NT2/D1 (cell line): ENCODE data around the gene MYO15B.

Source experiments
- DNase-seq: peaks from one replicate; pipeline ENCODE4 v3.0.0-alpha.2; 2011; ENCODE audit warnings: low read depth, low spot score
- H3K27me3 ChIP-seq: 2 replicates; pipeline ENCODE4 v1.6.0; 2011; ENCODE audit warnings: mild to moderate bottlenecking; ENCODE audit not compliant: insufficient read length, insufficient read depth
- H3K36me3 ChIP-seq: 2 replicates; pipeline ENCODE4 v1.6.1; 2011; ENCODE audit warnings: mild to moderate bottlenecking, low read length, mixed read lengths; ENCODE audit not compliant: insufficient read depth, insufficient read length
- H3K4me1 ChIP-seq: 2 replicates; pipeline ENCODE4 v1.5.1; 2011; ENCODE audit not compliant: insufficient read depth, insufficient read length
- H3K4me3 ChIP-seq: 2 replicates; pipeline ENCODE4 v1.5.1; 2011; ENCODE audit warnings: low read depth; ENCODE audit not compliant: insufficient read length
- H3K9ac ChIP-seq: 2 replicates; pipeline ENCODE4 v1.6.0; 2011; ENCODE audit warnings: low read depth; ENCODE audit not compliant: insufficient read length
- H3K9me3 ChIP-seq: 2 replicates; pipeline ENCODE4 v1.5.1; 2011; ENCODE audit warnings: mild to moderate bottlenecking, low read length; ENCODE audit not compliant: insufficient read depth
- SUZ12 ChIP-seq: IDR thresholded peaks from 2 replicates; pipeline ENCODE4 v1.6.1; 2011; ENCODE audit not compliant: insufficient read length, insufficient read depth; ENCODE audit errors: extremely low read depth
- YY1 ChIP-seq: IDR thresholded peaks from 2 replicates; pipeline ENCODE4 v1.6.1; 2011; ENCODE audit not compliant: insufficient read length, insufficient read depth
- ZNF274 ChIP-seq: IDR thresholded peaks from 2 replicates; pipeline ENCODE4 v1.6.1; 2011; ENCODE audit warnings: mild to moderate bottlenecking, low read depth, low read length

The MYO15B gene

DNA sequence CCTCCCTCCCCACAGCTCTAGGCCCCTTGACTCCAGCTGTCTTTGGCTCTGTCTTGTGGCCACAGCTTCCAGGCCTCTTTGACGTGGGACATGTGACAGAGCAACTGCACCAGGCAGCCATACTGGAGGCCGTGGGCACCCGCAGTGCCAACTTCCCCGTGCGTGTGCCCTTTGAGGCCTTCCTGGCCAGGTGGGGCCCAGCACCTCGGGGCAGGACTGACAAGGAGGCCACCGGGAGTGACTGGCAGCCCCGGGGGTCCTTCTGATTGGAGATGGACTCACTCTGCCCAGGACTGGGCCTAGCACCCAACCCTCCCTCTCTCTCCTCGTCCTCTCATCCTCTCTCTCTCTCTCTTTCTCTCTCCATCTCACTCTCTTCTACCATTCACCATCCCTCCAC, 15.5 kb downstream of the MYO15B start:
- Histone ChIP-seq H3K27me3 (no peaks in the 10 kb centered on the region), H3K36me3 (no peaks in the 10 kb centered on the region), H3K4me3 (no peak overlapping the region), H3K4me1 (peaks cover 10% of the 10 kb centered on the region), H3K9me3 (no peaks in the 10 kb centered on the region), H3K9ac (no peak overlapping the region)
- DNase-seq = no peak
- TF ChIP-seq YY1 = no peak
- TF ChIP-seq SUZ12 = no peak
- TF ChIP-seq ZNF274 = no peak

DNA sequence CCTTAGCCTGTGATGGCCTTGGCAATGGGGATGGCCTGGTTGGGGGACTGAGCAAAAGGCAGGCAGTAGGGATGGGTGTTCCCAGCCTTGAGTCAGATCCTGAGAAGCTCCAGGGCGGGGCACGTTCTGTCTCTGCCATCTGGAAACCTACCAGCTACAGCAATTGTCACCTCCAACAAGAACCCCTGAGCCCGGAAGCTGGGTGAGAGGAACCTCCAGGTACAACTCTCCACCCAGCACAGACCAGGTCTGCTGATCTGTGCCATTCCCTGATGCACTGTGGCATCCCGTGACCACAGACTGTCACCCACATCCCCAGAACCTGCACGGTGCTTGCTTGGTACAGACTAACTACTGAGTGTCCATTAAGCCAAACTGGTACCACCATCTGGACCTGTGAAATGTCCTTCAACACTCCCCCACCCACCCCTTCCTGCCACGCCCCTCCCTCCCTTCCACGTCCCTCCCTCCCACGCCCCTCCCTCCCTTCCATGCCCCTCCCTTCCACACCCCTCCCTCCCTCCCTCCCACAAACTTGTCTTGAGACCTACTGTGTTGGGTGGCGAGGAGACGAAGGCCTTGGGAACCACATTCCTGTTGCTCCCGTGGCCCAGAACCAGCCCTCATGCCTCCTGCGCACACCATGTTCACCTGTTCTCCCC, 16.6 kb downstream of the MYO15B start:
- H3K4me3 ChIP-seq = no peak overlapping the region
- DNase-seq = no peak
- H3K9me3 ChIP-seq = no peaks in the 10 kb centered on the region
- no peaks in the 10 kb centered on the region for H3K27me3 ChIP-seq
- no peaks in the 10 kb centered on the region for H3K36me3 ChIP-seq
- H3K4me1 ChIP-seq = peaks cover 10% of the 10 kb centered on the region
- H3K9ac ChIP-seq = no peak overlapping the region
- TF ChIP-seq YY1 (no peak), ZNF274 (no peak), SUZ12 (no peak)

DNA sequence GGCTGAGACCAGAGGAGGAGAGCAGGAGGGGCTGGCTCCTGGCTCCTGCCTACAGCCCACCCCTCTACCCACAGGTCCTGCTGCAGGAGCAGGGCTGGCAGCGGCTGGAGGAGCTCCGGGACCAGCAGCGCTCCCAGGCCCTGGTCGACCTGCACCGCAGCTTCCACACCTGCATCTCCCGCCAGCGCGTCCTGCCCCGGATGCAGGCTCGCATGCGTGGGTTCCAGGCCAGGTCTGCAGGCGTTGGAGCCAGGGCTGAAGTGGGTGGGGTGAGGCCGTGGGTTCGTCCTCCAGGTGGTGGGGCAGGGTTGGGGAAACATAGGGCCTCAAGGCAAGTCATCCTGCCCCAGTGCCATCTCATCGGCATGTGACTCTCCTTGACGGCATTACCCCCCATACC, 18.2 kb downstream of the MYO15B start:
- H3K4me3 ChIP-seq = no peak overlapping the region
- H3K9me3 ChIP-seq = no peaks in the 10 kb centered on the region
- peaks cover 10% of the 10 kb centered on the region for H3K4me1 ChIP-seq
- H3K36me3 ChIP-seq = no peaks in the 10 kb centered on the region
- TF ChIP-seq SUZ12 (no peak), ZNF274 (no peak), YY1 (no peak)
- no peak for DNase-seq
- H3K9ac ChIP-seq = no peak overlapping the region
- no peaks in the 10 kb centered on the region for H3K27me3 ChIP-seq

DNA sequence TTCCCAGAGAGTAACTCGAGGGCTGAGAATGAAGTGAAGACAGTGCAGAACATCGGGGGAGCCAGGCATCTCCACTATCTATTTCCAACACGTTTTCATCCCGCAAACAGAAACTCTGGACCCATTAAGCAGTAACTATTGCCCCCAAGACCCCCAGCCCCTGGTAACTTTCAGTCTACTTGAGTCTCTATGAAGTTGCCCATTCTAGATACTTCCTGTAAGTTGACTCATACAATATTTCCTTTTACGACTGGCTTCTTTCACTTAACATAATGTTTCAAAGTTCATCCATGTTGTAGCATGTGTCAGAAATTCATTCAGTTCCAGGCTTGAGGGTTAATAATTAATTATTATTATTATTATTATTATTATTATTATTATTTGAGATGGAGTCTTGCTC, 19.5 kb downstream of the MYO15B start:
- no peak overlapping the region for H3K9ac ChIP-seq
- H3K27me3 ChIP-seq = no peaks in the 10 kb centered on the region
- H3K4me3 ChIP-seq = no peak overlapping the region
- no peaks in the 10 kb centered on the region for H3K36me3 ChIP-seq
- H3K9me3 ChIP-seq = no peaks in the 10 kb centered on the region
- DNase-seq = no peak
- H3K4me1 ChIP-seq = peaks cover 10% of the 10 kb centered on the region
- TF ChIP-seq SUZ12 (no peak), ZNF274 (no peak), YY1 (no peak)

DNA sequence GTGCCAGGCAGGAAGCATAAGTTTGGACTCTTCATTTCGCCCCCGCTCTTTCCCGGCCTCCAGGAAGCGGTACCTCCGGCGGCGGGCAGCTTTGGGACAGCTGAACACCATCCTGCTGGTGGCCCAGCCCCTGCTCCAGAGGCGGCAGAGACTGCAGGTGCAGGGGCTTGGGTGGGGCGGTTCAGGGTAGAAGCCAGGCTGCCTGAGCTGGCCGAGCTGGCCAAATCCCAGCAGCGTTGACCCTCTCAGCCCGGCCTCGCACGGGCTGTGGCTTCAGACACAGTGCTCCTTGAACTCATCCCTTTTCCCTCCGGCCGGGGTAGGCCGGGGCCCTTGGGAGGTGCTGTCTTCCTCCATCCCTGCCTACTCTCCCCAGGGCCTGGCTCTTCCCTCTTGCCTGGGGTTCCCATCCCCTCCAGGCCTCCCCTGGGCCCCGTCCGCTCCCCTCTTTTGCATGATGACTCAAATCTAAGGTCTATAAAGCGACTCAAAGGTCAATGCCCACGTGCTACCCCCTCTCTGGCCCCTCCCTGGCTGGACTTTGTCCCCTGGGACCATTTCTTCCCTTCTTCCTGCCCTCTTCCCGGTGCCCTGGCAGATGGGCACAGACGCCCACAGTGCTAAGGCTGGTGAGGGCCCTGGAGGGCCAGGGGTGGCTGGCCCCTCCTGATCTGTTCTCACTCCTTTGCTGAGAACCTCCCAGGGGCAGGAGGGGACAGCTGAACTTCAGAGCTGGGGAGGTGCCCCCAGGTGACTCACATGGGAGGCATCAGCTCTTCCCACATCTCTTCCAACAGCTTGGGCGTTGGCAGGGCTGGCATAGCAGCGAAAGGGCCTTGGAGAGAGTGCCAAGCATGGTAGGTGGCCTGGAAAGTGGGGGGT, 22.7 kb downstream of the MYO15B start:
- TF ChIP-seq ZNF274 (no peak), YY1 (no peak), SUZ12 (no peak)
- Histone ChIP-seq H3K4me1 (peaks cover 19% of the 10 kb centered on the region), H3K9ac (no peak overlapping the region), H3K36me3 (no peaks in the 10 kb centered on the region), H3K4me3 (no peak overlapping the region), H3K27me3 (no peaks in the 10 kb centered on the region), H3K9me3 (no peaks in the 10 kb centered on the region)
- no peak for DNase-seq

DNA sequence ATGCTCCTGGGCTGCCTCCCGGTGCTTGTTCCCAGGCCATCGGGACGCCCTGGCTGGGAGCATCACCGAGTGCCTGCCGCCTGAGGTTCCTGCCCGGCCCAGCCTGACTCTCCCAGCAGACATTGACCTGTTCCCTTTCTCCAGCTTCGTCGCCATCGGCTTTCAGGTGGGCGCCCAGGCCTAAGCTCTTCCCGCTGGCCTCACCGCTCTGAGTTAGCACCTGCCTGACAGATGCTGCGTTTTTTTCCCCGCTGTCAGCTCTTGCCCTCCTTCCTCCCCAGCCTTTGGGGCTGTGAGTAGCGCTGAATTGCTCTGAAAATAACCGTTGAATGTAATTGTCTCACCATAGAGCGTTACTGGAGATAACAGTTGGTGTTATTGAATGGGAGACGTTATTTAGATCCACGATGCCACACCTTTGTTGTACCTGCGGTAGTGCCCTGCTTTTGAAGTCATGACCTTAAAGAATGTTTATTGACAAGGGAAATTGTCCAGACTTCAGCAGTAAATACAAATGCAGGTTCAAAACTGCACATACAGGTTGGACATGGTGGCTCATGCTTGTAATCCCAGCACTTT, 24.3 kb downstream of the MYO15B start:
- Histone ChIP-seq H3K27me3 (no peaks in the 10 kb centered on the region), H3K4me1 (peaks cover 15% of the 10 kb centered on the region), H3K9me3 (no peaks in the 10 kb centered on the region), H3K9ac (no peak overlapping the region), H3K4me3 (no peak overlapping the region), H3K36me3 (no peaks in the 10 kb centered on the region)
- DNase-seq = no peak
- no peak for TF ChIP-seq ZNF274
- TF ChIP-seq YY1 = no peak
- TF ChIP-seq SUZ12 = no peak
